ENCODE measurements around the gene UQCRH. TPM values are rescaled to one million over a fixed set of nuclear protein-coding genes. Genes with fewer than 3 reads are reported as not detected.
A peak's percentile ranks its signal among the peaks of the same experiment; 100 is the strongest.

The UQCRH gene
- total and polyA plus RNA-seq, 2 of the 13 experiments (the other 11 are each of a cell fraction or from before 2014, with no cell fraction given), result 548 to 556 TPM

DNA sequence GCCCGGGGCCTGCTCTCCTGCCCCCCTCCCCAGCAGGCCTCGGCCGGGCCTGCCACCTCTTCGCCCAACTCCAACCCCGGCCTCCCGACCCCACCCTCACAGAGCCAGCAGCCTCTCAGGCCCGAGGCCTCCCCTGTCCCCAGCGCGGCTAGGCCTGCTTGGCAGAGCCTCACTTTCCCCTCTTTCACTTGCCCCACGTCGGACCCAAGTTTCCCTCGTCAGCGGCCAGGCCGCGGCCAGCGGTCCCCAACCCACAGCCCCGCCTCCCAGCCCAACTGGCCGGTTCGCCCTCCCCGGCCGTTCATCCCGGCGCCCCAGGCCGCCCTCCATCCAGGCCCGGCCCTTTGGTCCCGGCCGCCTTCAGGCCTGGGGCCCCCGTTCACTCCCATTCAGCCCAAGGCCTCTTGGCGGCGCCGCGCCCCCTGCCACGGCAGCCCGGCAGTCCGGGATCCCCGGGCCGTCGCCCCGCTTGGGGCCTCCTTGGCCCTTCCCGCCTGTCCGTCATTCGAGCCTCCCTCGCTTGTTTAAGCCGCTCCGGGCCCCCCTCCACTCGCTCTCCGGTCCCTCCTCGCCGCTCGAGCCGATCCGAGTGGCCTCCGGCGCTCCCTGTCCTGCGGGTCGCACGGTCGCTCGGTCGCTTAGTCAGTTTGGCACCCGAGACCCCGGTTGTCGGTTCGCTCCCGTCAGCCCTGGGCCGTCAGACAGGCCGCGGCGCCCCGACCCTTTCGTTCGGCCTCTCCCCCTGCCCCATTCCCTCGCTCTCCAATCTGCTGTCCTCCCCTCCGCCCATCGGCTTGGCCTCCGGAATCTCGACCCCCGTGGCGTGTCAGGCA lies 1.5 kb upstream of the UQCRH start (continued):
- TF ChIP-seq TBX2 (CRISPR knock-in tag; IDR thresholded peaks at IDR 0.05; ENCODE audit: borderline replicate concordance), result peak; percentile 72
- no peak for TF ChIP-seq RBM22 (optimal IDR thresholded peaks at IDR 0.05; ENCODE audit: low read length)
- TF ChIP-seq KLF15 (CRISPR knock-in tag; IDR thresholded peaks at IDR 0.05; ENCODE audit: borderline replicate concordance), result peak; percentile 69; the same call in 1 of the 2 replicates
- no peak for TF ChIP-seq THAP11 (CRISPR knock-in tag; IDR thresholded peaks at IDR 0.05)
- TF ChIP-seq PAX8 (CRISPR knock-in tag; IDR thresholded peaks at IDR 0.05; ENCODE audit: borderline replicate concordance), result peak; percentile 25; the same call in 1 of the 2 replicates
- no peak for TF ChIP-seq TCF12 (IDR thresholded peaks at IDR 0.05)
- peak; percentile 65; the same call in 1 of the 2 replicates for TF ChIP-seq TCF12 (CRISPR knock-in tag; IDR thresholded peaks at IDR 0.05)
- TF ChIP-seq, protein P1, sequence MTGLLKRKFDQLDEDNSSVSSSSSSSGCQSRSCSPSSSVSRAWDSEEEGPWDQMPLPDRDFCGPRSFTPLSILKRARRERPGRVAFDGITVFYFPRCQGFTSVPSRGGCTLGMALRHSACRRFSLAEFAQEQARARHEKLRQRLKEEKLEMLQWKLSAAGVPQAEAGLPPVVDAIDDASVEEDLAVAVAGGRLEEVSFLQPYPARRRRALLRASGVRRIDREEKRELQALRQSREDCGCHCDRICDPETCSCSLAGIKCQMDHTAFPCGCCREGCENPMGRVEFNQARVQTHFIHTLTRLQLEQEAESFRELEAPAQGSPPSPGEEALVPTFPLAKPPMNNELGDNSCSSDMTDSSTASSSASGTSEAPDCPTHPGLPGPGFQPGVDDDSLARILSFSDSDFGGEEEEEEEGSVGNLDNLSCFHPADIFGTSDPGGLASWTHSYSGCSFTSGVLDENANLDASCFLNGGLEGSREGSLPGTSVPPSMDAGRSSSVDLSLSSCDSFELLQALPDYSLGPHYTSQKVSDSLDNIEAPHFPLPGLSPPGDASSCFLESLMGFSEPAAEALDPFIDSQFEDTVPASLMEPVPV (CRISPR knock-in tag; IDR thresholded peaks at IDR 0.05), result no peak
- peak; percentile 6; the same call in 1 of the 2 replicates for TF ChIP-seq ZNF3 (CRISPR knock-in tag; IDR thresholded peaks at IDR 0.05)
- peak; percentile 26; the same call in 1 of the 2 replicates for TF ChIP-seq WIZ (CRISPR knock-in tag; IDR thresholded peaks at IDR 0.05)
- TF ChIP-seq, protein P2, sequence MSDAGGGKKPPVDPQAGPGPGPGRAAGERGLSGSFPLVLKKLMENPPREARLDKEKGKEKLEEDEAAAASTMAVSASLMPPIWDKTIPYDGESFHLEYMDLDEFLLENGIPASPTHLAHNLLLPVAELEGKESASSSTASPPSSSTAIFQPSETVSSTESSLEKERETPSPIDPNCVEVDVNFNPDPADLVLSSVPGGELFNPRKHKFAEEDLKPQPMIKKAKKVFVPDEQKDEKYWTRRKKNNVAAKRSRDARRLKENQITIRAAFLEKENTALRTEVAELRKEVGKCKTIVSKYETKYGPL (CRISPR knock-in tag; IDR thresholded peaks at IDR 0.05), result 0 out of 2 replicates have a peak, but pooled peaks have one; percentile 20
- peak; percentile 50 for TF ChIP-seq ZNF772 (CRISPR knock-in tag; IDR thresholded peaks at IDR 0.05)
- peak; percentile 29; the same call in 1 of the 2 replicates for TF ChIP-seq TEAD2 (CRISPR knock-in tag; IDR thresholded peaks at IDR 0.05)
- TF ChIP-seq SATB2 (CRISPR knock-in tag; IDR thresholded peaks at IDR 0.05), result 0 out of 2 replicates have a peak, but pooled peaks have one; percentile 26
- TF ChIP-seq, protein P3, sequence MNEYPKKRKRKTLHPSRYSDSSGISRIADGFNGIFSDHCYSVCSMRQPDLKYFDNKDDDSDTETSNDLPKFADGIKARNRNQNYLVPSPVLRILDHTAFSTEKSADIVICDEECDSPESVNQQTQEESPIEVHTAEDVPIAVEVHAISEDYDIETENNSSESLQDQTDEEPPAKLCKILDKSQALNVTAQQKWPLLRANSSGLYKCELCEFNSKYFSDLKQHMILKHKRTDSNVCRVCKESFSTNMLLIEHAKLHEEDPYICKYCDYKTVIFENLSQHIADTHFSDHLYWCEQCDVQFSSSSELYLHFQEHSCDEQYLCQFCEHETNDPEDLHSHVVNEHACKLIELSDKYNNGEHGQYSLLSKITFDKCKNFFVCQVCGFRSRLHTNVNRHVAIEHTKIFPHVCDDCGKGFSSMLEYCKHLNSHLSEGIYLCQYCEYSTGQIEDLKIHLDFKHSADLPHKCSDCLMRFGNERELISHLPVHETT (CRISPR knock-in tag; conservative IDR thresholded peaks at IDR 0.05), result no peak; the same call in 1 of the 2 replicates
- TF ChIP-seq RBM39 (IDR thresholded peaks at IDR 0.05; ENCODE audit: low read depth, low read length, poor library complexity, severe bottlenecking), result peak; percentile 10
- TF ChIP-seq DMAP1 (CRISPR knock-in tag; IDR thresholded peaks at IDR 0.05), result peak; percentile 25; the same call in 1 of the 2 replicates
- peak; percentile 66; the same call in 1 of the 2 replicates for TF ChIP-seq ZNF878 (CRISPR knock-in tag; IDR thresholded peaks at IDR 0.05)
- TF ChIP-seq, protein P4, sequence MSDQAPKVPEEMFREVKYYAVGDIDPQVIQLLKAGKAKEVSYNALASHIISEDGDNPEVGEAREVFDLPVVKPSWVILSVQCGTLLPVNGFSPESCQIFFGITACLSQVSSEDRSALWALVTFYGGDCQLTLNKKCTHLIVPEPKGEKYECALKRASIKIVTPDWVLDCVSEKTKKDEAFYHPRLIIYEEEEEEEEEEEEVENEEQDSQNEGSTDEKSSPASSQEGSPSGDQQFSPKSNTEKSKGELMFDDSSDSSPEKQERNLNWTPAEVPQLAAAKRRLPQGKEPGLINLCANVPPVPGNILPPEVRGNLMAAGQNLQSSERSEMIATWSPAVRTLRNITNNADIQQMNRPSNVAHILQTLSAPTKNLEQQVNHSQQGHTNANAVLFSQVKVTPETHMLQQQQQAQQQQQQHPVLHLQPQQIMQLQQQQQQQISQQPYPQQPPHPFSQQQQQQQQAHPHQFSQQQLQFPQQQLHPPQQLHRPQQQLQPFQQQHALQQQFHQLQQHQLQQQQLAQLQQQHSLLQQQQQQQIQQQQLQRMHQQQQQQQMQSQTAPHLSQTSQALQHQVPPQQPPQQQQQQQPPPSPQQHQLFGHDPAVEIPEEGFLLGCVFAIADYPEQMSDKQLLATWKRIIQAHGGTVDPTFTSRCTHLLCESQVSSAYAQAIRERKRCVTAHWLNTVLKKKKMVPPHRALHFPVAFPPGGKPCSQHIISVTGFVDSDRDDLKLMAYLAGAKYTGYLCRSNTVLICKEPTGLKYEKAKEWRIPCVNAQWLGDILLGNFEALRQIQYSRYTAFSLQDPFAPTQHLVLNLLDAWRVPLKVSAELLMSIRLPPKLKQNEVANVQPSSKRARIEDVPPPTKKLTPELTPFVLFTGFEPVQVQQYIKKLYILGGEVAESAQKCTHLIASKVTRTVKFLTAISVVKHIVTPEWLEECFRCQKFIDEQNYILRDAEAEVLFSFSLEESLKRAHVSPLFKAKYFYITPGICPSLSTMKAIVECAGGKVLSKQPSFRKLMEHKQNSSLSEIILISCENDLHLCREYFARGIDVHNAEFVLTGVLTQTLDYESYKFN (CRISPR knock-in tag; conservative IDR thresholded peaks at IDR 0.05), result 0 out of 2 replicates have a peak, but pooled peaks have one; percentile 13
- TF ChIP-seq, protein P5, sequence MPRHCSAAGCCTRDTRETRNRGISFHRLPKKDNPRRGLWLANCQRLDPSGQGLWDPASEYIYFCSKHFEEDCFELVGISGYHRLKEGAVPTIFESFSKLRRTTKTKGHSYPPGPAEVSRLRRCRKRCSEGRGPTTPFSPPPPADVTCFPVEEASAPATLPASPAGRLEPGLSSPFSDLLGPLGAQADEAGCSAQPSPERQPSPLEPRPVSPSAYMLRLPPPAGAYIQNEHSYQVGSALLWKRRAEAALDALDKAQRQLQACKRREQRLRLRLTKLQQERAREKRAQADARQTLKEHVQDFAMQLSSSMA (CRISPR knock-in tag; IDR thresholded peaks at IDR 0.05), result peak; percentile 96

All from HepG2 (cell line).